Ovary (tissue), 9 donors: ENCODE results near the gene IFI30. TPM values are rescaled to one million over a fixed set of nuclear protein-coding genes. Genes with fewer than 3 reads are reported as not detected.
A peak's percentile ranks its signal among the peaks of the same experiment; 100 is the strongest.

ENCODE experiments used
- DNase-seq, 5 donors: peaks; one replicate each; pipeline ENCODE4 v3.0.0-alpha.2; 2019 to 2020
- H3K27ac ChIP-seq, 2 donors: fragments of 200-600 bp; one replicate each; pipeline versions ENCODE4 v1.5.1 to v1.8.0; 2019 to 2022
- H3K27me3 ChIP-seq: fragments of 200-600 bp; one replicate; pipeline ENCODE4 v1.8.0; 2022
- H3K36me3 ChIP-seq: fragments of 200-600 bp; sonication (generic); one replicate; pipeline ENCODE4 v1.5.1; 2019
- H3K4me1 ChIP-seq: one replicate; pipeline ENCODE4 v1.8.1; 2013; ENCODE audit warnings: mild to moderate bottlenecking, moderate library complexity; ENCODE audit not compliant: insufficient read depth
- H3K4me3 ChIP-seq: fragments of 200-600 bp; sonication (generic); one replicate; pipeline ENCODE4 v1.5.1; 2017
- H3K9me3 ChIP-seq, 2 donors: fragments of 200-600 bp in 1 of 2; sonication (generic) in 1 of 2; one replicate each; pipeline versions ENCODE4 v1.5.1 to v1.8.1; 2013 to 2019; ENCODE audit warnings: mild to moderate bottlenecking in 1 of 2, moderate library complexity in 1 of 2
- EP300 ChIP-seq: sonication (generic); formaldehyde crosslinking; IDR thresholded peaks from one replicate; pipeline ENCODE4 v1.6.1; 2017; ENCODE audit warnings: antibody characterized with exemption
- POLR2A ChIP-seq: fragments of 450-650 bp; IDR thresholded peaks from one replicate; pipeline ENCODE4 v1.6.1; 2017; ENCODE audit warnings: antibody characterized with exemption, mild to moderate bottlenecking, moderate library complexity
- WGBS, 3 donors: extraction: QIAGEN DNeasy Blood & Tissue Kit in 1 of 3; methylation state at CpG; one replicate each; pipeline versions ENCODE4 v1.1.5 to v1.1.7; 2013 to 2017; 5-methylcytosine and 5-hydroxymethylcytosine counted together
- intact Hi-C, 4 donors: fragments of 100-400 bp; cut with DNase I; formaldehyde crosslinking; loops; one replicate each; pipeline versions ENCODE4 v1.11.0 to v1.15.1; 2022 to 2023
- polyA plus RNA-seq, 2 donors: library from polyadenylated mRNA; stranded (reverse); fragments of 200-250 nt in 1 of 2; fragments of 350-450 nt in 1 of 2; fragmentation: Illumina TruSeq in 1 of 2; extraction: RNeasy Lipid Tissue Mini Kit (QIAGEN cat#74804) in 1 of 2; gene quantifications; one replicate each; pipeline ENCODE4 v1.2.3, GENCODE V29; 2013 to 2014
- total RNA-seq, 7 donors: library from RNA; depleted of rRNA in 2 of 7; stranded (reverse); fragments of >200 nt in 2 of 7; fragmentation: NEBNext Ultra II Directional in 3 of 7; extraction: Animal tissue kit (Norgen Biotek cat#: 25700) in 3 of 7; gene quantifications; one replicate each; pipeline versions ENCODE4 v1.1.0 to v1.2.4, GENCODE V29; 2016 to 2023
- TF ChIP-seq, protein P1 (sequence below), 3 donors: fragments of 450-650 bp in 2 of 3; fragments of 200-600 bp in 1 of 3; IDR thresholded peaks; one replicate each; pipeline versions ENCODE4 v1.5.1 to v1.8.0; 2016 to 2022; ENCODE audit warnings: antibody characterized with exemption in 3 of 3, mild to moderate bottlenecking in 1 of 3
- donor health status: DM: no; HTN: no; CAD: no; lungs with moderate emphysema.
- donor health status: DM: no; HTN: no; CAD: no.
- donor health status: Bipolar disorder and iron deficiency.
- donor health status: DM: yes; HTN: yes; CAD: no.
- donor health status: DM: no; HTN: no; CAD: no.
- donor health status: DM: yes; HTN: yes; CAD: no.

The IFI30 gene
- total and polyA plus RNA-seq, 9 donors, result 10.1 to 70.9 (median 21.8) TPM

DNA sequence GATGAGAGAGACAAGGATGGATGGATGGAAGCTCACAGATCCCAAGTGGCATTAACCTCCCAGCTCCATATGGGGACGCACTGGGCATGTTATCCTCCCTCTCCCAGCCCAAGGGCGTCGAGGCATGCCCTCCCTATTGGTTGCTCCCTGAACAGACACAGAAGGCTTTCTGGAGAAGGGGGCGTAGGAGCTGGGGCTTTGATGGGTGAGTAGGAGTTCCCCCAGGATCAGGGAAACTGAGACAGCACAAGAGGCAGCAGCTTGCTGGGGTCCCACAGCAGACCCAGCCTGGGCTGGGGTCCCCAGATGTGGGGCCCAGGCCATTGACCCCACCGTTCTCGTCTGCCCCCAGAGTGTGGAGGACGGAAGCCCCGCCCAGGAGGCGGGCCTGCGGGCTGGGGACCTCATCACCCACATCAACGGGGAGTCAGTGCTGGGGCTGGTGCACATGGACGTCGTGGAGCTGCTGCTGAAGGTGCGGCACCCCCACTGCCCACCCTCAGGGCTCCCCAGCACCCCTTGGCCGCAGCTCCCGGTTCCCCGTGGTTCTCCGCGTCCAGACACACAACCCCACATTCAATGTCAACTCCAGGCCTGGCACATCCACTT, 28.1 kb upstream of the IFI30 start:
- 87 to 94% (median 92%) methylated on average over 19 of the region's 19 CpGs for WGBS, 3 donors
- Histone ChIP-seq H3K36me3 (no peaks in the 10 kb centered on the region), H3K4me3 (no peak overlapping the region), H3K27ac (no peak overlapping the region), H3K9me3 (no peaks in the 10 kb centered on the region), H3K4me1 (no peaks in the 10 kb centered on the region), H3K27me3 (no peaks in the 10 kb centered on the region)
- intact Hi-C loops, result no loop called here
- no peak for DNase-seq
- TF ChIP-seq, protein P1, sequence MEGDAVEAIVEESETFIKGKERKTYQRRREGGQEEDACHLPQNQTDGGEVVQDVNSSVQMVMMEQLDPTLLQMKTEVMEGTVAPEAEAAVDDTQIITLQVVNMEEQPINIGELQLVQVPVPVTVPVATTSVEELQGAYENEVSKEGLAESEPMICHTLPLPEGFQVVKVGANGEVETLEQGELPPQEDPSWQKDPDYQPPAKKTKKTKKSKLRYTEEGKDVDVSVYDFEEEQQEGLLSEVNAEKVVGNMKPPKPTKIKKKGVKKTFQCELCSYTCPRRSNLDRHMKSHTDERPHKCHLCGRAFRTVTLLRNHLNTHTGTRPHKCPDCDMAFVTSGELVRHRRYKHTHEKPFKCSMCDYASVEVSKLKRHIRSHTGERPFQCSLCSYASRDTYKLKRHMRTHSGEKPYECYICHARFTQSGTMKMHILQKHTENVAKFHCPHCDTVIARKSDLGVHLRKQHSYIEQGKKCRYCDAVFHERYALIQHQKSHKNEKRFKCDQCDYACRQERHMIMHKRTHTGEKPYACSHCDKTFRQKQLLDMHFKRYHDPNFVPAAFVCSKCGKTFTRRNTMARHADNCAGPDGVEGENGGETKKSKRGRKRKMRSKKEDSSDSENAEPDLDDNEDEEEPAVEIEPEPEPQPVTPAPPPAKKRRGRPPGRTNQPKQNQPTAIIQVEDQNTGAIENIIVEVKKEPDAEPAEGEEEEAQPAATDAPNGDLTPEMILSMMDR (IDR thresholded peaks at IDR 0.05), result no peak

GRCh38 chr19:18147396-18147795, 26.2 kb upstream of the IFI30 start:
- no peaks in the 10 kb centered on the region for H3K36me3 ChIP-seq
- 89 to 90% (median 89%) methylated on average over 13 of the region's 13 CpGs for WGBS, 3 donors
- TF ChIP-seq, protein P1 (IDR thresholded peaks at IDR 0.05), result no peak
- no peak for TF ChIP-seq EP300
- no peak for TF ChIP-seq POLR2A
- H3K27ac ChIP-seq, result no peak overlapping the region
- DNase-seq, result peak in 1 of 5 donors; percentile 17
- H3K27me3 ChIP-seq, result no peaks in the 10 kb centered on the region
- intact Hi-C loops, result no loop called here
- H3K4me3 ChIP-seq, result no peak overlapping the region
- peaks cover 3% of the 10 kb centered on the region for H3K4me1 ChIP-seq
- H3K9me3 ChIP-seq, result no peaks in the 10 kb centered on the region

- TF ChIP-seq, protein P1 (IDR thresholded peaks at IDR 0.05), result no peak
- TF ChIP-seq EP300, result no peak
- TF ChIP-seq POLR2A, result no peak
- WGBS, 3 donors, result 87 to 90% (median 88%) methylated on average over 16 of the region's 16 CpGs
- Histone ChIP-seq H3K9me3 (no peaks in the 10 kb centered on the region), H3K4me1 (peaks cover 9% of the 10 kb centered on the region), H3K27ac (no peak overlapping the region), H3K36me3 (no peaks in the 10 kb centered on the region), H3K4me3 (no peak overlapping the region), H3K27me3 (no peaks in the 10 kb centered on the region)
- intact Hi-C loops, result no loop called here
- DNase-seq, result peak in 1 of 5 donors; percentile 21
Observed at GRCh38 chr19:18149596-18149975, 24.0 kb upstream of the IFI30 start.

- Histone ChIP-seq H3K27ac (peak overlapping the region in 1 of 2 donors; percentile 79), H3K9me3 (no peaks in the 10 kb centered on the region), H3K27me3 (no peaks in the 10 kb centered on the region), H3K4me3 (no peak overlapping the region), H3K36me3 (no peaks in the 10 kb centered on the region), H3K4me1 (peaks cover 9% of the 10 kb centered on the region)
- intact Hi-C loops, result loop anchor here in 2 of 4 donors (5.0 to 10.0 kb wide), 3 partner anchors 34 to 74 kb away; partner anchors contain the start of gene PDE4C (in 1 of the 2)
- DNase-seq, result peak in 2 of 5 donors; percentile 27 to 52
- TF ChIP-seq, protein P1 (IDR thresholded peaks at IDR 0.05), result no peak
- TF ChIP-seq POLR2A (no peak), EP300 (no peak)
- WGBS, 3 donors, result 78 to 84% (median 79%) methylated on average over 18 of the region's 18 CpGs
Observed at GRCh38 chr19:18150776-18151624, 22.6 kb upstream of the IFI30 start.
